ENCODE results near the gene SNCG.
"Not testable (repeated sequence)": the region's sequence is repeated elsewhere in the genome, so short reads cannot be mapped to it uniquely, and the experiment has no call there.

SNCG gene

DNA sequence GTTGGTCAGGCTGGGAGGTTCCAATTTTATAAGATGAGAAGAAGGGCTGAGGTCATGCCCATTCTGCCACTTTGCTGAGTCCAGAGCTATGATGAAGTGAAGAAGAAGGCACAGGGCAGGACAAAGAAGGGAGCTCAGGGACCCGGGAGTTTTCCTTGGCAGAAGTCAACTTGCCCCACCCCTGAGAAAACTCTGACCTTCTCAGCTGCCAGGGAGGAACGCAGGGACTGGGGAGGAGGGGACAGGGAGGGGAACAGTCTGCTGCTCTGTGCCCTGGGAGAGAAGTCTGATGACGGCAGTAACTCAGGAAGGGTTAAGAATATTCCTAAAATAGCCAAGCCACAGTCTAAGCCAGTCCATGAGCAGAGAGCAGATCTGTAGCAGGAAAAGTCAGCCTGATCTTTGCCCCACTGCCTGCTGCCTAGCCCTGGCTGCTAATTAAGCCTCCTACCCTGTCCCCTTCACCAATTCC is 21.6 kb downstream of the SNCG start:
- DNase-seq = no peak

DNA sequence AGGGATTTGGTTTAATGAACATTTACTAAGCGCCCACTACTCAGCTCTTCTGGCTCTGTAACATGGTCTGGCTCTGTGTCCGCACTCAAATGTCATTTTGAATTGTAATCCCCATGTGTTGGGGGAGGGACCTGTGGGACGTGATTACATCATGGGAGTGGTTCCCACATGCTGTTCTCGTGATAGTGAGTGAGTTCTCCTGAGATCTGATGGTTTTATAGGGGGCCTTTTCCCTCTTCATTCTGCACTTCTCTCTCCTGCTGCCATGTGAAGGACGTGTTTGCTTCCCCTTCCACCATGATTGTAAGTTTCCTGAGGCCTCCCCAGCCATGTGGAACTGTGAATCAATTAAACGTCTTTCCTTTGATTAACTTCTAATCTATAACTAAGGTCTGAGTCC is 22.6 kb downstream of the SNCG start:
- DNase-seq = not testable (repeated sequence)

DNA sequence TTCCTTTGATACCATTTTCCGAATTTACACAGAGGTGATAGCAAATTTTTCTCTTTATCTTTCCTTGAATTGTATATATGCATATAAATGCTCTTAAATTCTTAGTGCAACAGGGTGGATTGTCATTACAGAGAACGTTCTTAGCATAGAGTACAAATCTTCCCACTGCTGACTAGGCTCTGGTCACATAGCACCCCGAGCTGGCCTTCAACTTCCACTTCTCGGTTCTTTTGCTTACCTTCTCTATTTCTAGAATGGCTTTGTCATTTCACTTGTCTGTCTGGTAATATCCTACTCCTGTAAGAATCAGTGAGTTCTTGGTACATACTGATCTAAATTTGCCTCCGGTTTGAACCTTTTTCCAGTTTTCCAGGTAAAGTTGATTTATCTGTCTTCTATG is 23.3 kb downstream of the SNCG start:
- DNase-seq = no peak

DNA sequence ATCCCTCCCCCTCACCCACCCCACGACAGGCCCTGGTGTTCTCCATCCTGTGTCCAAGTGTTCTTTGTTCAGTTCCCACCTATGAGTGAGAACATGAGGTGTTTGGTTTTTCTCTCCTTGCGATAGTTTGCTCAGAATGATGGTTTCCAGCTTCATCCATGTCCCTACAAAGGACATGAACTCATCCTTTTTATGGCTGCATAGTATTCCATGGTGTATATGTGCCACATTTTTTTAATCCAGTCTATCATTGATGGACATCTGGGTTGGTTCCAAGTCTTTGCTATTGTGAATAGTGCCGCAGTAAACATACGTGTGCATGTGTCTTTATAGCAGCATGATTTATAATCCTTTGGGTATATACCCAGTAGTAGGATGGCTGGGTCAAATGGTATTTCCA is 26.1 kb downstream of the SNCG start:
- DNase-seq = not testable (repeated sequence)

DNA sequence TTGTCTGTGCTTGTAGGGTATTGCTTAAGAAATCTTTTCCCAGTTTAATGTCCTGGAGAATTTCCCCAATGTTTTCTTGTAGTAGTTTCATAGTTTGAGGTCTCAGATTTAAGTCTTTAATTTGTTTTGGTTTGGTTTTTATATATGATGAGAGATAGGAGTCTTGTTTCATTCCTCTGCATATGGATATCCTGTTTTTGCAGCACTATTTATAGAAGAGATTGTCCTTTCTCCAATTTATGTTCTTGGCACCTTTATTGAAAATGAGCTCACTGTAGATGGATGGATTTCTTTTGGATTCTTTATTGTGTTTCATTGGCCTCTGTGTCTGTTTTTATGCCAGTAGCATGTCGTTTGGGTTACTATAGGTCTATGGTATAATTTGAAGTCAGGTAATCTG is 30.1 kb downstream of the SNCG start:
- no peak for DNase-seq

DNA sequence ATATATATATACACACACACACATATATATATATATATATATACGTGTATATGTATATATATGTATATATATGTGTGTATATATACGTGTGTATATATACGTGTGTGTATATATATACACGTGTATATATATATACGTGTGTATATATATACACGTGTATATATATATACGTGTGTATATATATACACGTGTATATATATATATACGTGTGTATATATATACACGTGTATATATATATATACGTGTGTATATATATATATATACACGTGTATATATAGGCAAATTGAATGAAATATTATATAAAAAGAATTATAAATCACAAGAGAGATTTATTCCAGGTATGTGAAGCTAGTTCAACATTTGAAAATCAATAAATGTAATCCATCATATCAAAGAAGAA is 33.0 kb downstream of the SNCG start:
- not testable (repeated sequence) for DNase-seq

DNA sequence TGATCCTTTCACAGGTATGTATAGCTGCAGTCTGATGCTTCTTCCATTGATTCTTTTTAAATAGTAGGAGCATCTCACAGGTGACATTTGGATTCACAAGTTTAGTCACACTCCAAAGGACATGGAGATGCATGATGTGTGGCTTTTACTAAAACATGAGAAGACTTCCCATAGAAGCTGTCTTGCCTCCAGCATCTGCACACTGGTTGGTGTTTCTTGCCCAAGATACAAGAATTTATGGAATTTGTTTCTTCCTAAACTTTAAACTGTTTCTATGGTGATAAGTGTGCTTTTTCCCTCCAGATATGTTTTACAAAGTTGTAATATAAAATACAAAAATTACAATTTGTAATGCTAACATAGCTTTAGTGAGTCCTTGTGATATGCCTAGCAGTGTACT is 34.1 kb downstream of the SNCG start:
- DNase-seq = no peak

DNA sequence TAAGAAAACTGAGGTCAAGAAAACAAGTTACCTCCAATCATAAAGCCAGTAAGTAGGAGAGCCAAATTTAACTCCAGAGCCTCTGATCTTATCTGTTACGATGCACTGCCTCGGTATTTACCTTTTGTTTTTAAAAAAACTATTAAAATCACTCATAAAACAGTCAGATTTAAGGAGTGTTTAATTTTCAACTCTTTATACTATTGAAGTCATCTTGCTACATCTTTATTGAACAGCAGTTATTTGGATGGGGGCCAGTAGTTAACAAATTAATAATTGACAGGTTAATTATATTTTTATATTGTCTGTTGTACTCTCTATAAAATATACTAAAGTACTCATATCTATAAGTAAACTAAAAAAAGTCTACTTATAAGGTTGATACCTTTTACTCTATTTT is 34.5 kb downstream of the SNCG start:
- no peak for DNase-seq

DNA sequence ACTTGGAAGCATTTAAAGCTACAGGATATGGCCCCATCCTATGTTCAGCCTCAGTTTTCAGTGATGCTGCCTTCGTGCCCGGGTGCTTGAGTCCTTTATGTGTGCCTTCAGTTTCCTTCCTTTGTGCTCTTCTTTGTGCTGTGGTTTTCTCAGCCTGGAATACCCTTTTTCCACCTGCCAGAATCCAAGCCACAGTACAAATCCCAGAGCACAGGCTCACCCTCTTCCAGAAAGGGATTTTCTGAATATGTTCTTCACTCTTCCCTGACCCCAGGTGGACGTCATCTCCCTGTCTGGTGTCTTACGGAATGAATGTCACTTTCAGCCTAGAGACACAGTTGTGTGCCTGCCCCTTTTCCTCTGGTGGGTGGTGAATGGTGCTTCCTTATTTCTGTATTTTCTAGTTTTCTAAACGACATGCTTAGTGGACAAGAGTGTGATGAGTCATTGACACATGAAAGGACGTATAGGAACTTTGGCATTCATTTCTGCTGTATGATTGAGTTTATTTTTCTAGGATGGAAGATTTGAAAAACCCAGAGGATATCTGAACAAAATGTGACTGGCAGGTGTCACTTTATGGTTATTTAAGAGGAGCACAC is 41.5 kb downstream of the SNCG start:
- not testable (repeated sequence) for DNase-seq

DNA sequence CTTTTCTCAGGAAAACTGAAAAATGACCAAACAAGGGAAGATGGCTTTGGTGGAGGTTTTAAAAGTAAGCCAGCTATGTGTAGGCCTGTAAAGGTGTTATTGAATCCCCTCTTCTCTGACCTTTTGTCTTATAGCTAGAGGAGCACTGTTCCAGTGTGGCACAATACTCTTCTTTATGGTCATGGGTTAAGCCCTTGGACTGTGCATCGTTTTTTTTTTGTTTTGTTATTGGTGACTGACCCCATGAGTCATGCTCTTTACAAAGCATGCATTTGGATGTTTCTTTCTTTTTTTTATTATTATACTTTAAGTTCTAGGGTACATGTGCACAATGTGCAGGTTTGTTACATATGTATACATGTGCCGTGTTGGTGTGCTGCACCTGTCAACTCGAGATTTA is 42.1 kb downstream of the SNCG start:
- DNase-seq = no peak

DNA sequence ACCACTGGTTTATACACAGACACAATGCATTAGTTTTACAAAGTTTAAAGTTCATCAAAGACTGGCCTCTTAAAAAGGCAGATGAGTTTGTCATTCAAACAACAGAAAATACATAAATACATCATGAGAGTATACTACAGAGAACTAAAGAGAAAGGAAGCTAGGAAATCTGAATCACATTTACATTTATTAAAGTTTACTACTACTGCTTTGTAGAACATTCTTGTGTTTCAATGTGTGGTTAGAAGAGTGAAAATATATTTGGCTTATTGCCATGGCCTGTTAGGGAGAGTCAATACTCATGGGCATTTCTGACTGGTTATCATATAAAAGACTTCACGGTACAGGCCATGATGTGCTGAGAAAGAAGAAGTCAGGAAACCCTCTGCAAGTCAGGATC is 48.7 kb downstream of the SNCG start:
- not testable (repeated sequence) for DNase-seq

DNA sequence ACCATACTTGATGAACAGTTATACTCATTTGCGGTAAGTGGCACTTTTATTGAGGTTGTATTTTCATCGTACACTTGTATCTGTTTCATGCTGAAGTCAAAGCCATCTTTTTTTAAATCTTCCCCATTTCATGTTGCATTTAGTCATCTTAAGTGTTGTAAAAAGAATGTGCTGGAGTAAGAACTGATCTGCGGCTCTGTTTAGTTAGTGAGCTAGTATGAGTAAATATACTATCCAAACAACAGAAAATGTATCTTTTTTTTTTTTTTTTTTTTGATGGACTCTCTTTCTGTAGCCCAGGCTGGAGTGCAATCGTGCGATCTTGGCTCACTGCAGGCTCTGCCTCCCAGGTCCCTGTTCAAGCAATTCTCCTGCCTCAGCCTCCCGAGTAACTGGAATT is 49.3 kb downstream of the SNCG start:
- not testable (repeated sequence) for DNase-seq

DNA sequence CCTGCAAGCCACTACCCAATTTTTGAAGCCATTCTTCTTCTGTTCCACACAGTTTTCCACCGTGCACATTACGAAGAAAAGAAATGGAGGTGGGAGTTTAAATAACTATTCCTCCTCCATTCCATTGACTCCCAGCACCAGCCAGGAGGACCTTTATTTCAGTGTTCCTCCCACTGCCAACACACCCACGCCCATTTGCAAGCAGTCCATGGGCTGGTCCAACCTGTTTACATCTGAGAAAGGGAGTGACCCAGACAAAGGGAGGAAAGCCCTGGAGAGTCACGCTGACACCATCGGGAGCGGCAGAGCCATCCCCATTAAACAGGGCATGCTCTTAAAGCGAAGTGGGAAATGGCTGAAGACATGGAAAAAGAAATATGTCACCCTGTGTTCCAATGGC is 49.9 kb downstream of the SNCG start:
- not testable (repeated sequence) for DNase-seq

DNA sequence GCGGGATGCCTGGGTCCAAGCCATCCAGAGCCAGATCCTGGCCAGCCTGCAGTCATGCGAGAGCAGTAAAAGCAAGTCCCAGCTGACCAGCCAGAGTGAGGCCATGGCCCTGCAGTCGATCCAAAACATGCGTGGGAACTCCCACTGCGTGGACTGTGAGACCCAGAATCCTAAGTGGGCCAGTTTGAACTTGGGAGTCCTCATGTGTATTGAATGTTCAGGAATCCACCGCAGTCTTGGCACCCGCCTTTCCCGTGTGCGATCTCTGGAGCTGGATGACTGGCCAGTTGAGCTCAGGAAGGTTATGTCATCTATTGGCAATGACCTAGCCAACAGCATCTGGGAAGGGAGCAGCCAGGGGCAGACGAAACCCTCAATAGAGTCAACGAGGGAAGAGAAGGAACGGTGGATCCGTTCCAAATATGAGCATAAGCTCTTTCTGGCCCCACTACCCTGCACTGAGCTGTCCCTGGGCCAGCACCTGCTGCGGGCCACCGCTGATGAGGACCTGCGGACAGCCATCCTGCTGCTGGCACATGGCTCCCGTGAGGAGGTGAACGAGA is 50.8 kb downstream of the SNCG start:
- not testable (repeated sequence) for DNase-seq

Measured in stimulated activated CD4-positive, alpha-beta T cell treated with anti-CD3 and anti-CD28 coated beads, Interleukin-12 subunit alpha, Interleukin-12 subunit beta, amount 100 ng/mL, for 4 hours (primary cell).